HL-60 (cell line): ENCODE measurements around the gene AGBL3.

ENCODE experiments used
- DNase-seq, 2 experiments: peaks; one replicate each; pipeline ENCODE4 v3.0.0-alpha.2; 2010 to 2020; ENCODE audit warnings: low read depth in 1 of 2, low spot score in 1 of 2
- H3K27ac ChIP-seq: fragments of 250-450 bp; sonication (Bioruptor Pico); replicated peaks from 2 replicates; pipeline ENCODE4 v1.5.1; 2020; ENCODE audit warnings: mild to moderate bottlenecking, moderate library complexity
- H3K27me3 ChIP-seq: fragments of 250-450 bp; sonication (Bioruptor Pico); 2 replicates; pipeline ENCODE4 v1.5.1; 2021; ENCODE audit warnings: mild to moderate bottlenecking, moderate library complexity; ENCODE audit not compliant: insufficient read depth, poor library complexity, severe bottlenecking
- H3K4me3 ChIP-seq: replicated peaks from 2 replicates; pipeline ENCODE4 v1.5.1; 2011; ENCODE audit warnings: mild to moderate bottlenecking, control low read depth, low read length; ENCODE audit not compliant: insufficient read depth
- CTCF ChIP-seq: IDR thresholded peaks from one replicate; pipeline ENCODE4 v1.5.1; 2011; ENCODE audit warnings: low read length, control low read depth, inconsistent platforms; ENCODE audit not compliant: insufficient read depth
- GABPA ChIP-seq: IDR thresholded peaks from 2 replicates; pipeline ENCODE4 v1.6.1; 2012; ENCODE audit warnings: low read depth
- POLR2AphosphoS5 ChIP-seq: IDR thresholded peaks from 2 replicates; pipeline ENCODE4 v1.6.1; 2012; ENCODE audit warnings: low read depth
- REST ChIP-seq: IDR thresholded peaks from 2 replicates; pipeline ENCODE4 v1.6.1; 2012; ENCODE audit warnings: low read depth; ENCODE audit not compliant: insufficient replicate concordance
- SPI1 ChIP-seq: IDR thresholded peaks from 2 replicates; pipeline ENCODE4 v1.6.1; 2012; ENCODE audit warnings: low read depth, mild to moderate bottlenecking, borderline replicate concordance

AGBL3 gene

GRCh38 chr7:135168489-135169140 lies 182.3 kb downstream of the AGBL3 start:
- no peak overlapping the region for H3K4me3 ChIP-seq
- H3K27me3 ChIP-seq = no peaks in the 10 kb centered on the region
- no peak for DNase-seq
- peak overlapping the region; percentile 99 for H3K27ac ChIP-seq
- TF ChIP-seq CTCF = no peak

GRCh38 chr7:135169141-135169963 lies 183.0 kb downstream of the AGBL3 start:
- DNase-seq = peak; percentile 48 to 77
- H3K4me3 ChIP-seq = peak overlapping the region; percentile 76
- H3K27me3 ChIP-seq = no peaks in the 10 kb centered on the region
- peak overlapping the region; percentile 99 for H3K27ac ChIP-seq
- peak; percentile 20 for TF ChIP-seq CTCF
- no peak for TF ChIP-seq GABPA
- no peak for TF ChIP-seq REST
- peak; percentile 32; the same call in 1 of the 2 replicates for TF ChIP-seq POLR2AphosphoS5

GRCh38 chr7:135169964-135170273 lies 183.6 kb downstream of the AGBL3 start:
- TF ChIP-seq CTCF = no peak
- no peak for TF ChIP-seq REST
- TF ChIP-seq GABPA = no peak
- peak; percentile 17; the same call in 1 of the 2 replicates for TF ChIP-seq SPI1
- DNase-seq = peak; percentile 36 to 50
- Histone ChIP-seq H3K4me3 (peak overlapping the region; percentile 76), H3K27ac (peak overlapping the region; percentile 99), H3K27me3 (no peaks in the 10 kb centered on the region)
